HG03025 (cell line): ENCODE measurements around the gene ZDHHC19.

ENCODE experiments used
- ATAC-seq: cut with Tn5 transposase; IDR thresholded peaks from one replicate; pipeline ENCODE4 v1.9.1; 2021; ENCODE audit warnings: mild to moderate bottlenecking, moderate library complexity; ENCODE audit not compliant: unreplicated experiment, low FRiP score

Gene ZDHHC19

DNA sequence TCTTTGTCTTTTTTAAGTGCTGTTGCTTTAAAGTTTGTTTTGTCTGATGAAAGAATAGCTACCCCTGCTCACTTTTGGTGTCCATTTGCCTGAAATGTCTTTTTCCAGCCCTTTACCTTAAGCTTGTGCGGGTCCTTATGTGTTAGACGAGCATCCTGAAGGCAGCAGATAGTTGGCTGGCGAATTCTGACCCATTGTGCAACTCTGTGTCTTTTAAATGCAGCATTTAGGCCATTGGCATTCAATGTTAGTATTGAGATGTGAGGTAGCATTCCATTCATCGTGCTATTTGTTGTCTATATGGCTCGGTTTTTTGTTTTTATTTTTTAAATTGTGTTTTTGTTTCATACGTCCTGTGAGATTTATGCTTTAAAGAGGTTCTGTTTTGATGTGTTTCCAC, 55.0 kb downstream of the ZDHHC19 start:
- ATAC-seq = no peak

DNA sequence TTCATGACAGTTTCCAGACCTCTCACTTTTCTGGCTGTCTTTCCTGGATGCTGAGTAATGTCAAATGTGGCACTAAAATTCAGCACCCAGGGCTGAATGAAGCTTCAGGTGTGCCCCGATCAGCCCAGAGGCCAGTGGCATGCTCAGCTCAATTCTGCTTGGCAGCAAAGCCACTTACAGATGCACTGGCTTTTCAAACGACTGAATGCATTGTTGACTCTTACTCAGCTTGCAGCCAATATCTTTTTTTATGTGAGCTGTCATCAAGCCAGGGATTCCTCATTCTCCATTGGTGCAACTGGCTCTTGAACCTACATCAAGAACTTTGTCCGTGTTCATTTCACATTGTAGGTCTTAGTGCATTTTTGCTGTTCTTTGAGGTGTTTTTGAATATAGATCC, 60.7 kb downstream of the ZDHHC19 start:
- ATAC-seq = no peak

GRCh38 chr3:196149831-196150301, 61.3 kb downstream of the ZDHHC19 start:
- ATAC-seq = no peak

GRCh38 chr3:196149375-196149774, 61.8 kb downstream of the ZDHHC19 start:
- no peak for ATAC-seq
